Endothelial cell (in vitro differentiated cells): ENCODE results near the gene MYRIP. TPM values are rescaled to one million over a fixed set of nuclear protein-coding genes. Genes with fewer than 3 reads are reported as not detected.
"Not testable (repeated sequence)": the region's sequence is repeated elsewhere in the genome, so short reads cannot be mapped to it uniquely, and the experiment has no call there.

Experiments used
- DNase-seq: peaks from one replicate; pipeline ENCODE4 v3.0.0; 2021; ENCODE audit warnings: low spot score
- H3K27ac Mint-ChIP-seq: one replicate; pipeline ENCODE4 v1.8.0; 2021; ENCODE audit warnings: mixed read lengths, inconsistent platforms; ENCODE audit not compliant: unreplicated experiment
- H3K27me3 Mint-ChIP-seq: one replicate; pipeline ENCODE4 v1.8.0; 2021; ENCODE audit warnings: mild to moderate bottlenecking, moderate library complexity, mixed read lengths, inconsistent platforms; ENCODE audit not compliant: unreplicated experiment
- H3K36me3 Mint-ChIP-seq: one replicate; pipeline ENCODE4 v1.8.0; 2021; ENCODE audit warnings: mild to moderate bottlenecking, low read depth, mixed read lengths, inconsistent platforms; ENCODE audit not compliant: unreplicated experiment
- H3K4me1 Mint-ChIP-seq: one replicate; pipeline ENCODE4 v1.8.0; 2021; ENCODE audit warnings: mild to moderate bottlenecking, mixed read lengths, inconsistent platforms; ENCODE audit not compliant: unreplicated experiment
- H3K4me3 Mint-ChIP-seq: one replicate; pipeline ENCODE4 v1.8.0; 2021; ENCODE audit warnings: mild to moderate bottlenecking, mixed read lengths, inconsistent platforms; ENCODE audit not compliant: unreplicated experiment
- H3K9me3 Mint-ChIP-seq: one replicate; pipeline ENCODE4 v1.8.0; 2021; ENCODE audit warnings: mixed read lengths, inconsistent platforms; ENCODE audit not compliant: unreplicated experiment
- total RNA-seq: library from RNA; stranded (reverse); fragmentation: NEBNext Ultra II Directional; extraction: Animal tissue kit (Norgen Biotek cat#: 25700); gene quantifications from one replicate; pipeline ENCODE4 v1.2.1, GENCODE V29; 2021; ENCODE audit not compliant: unreplicated experiment
- TF ChIP-seq, protein P1 (sequence below): fragments of 200-600 bp; sonication (generic); IDR thresholded peaks from one replicate; pipeline ENCODE4 v1.5.0; 2021; ENCODE audit warnings: antibody characterized with exemption; ENCODE audit not compliant: unreplicated experiment

MYRIP gene
- total RNA-seq, 1 donor from 2014 or later = 0.49 TPM

DNA sequence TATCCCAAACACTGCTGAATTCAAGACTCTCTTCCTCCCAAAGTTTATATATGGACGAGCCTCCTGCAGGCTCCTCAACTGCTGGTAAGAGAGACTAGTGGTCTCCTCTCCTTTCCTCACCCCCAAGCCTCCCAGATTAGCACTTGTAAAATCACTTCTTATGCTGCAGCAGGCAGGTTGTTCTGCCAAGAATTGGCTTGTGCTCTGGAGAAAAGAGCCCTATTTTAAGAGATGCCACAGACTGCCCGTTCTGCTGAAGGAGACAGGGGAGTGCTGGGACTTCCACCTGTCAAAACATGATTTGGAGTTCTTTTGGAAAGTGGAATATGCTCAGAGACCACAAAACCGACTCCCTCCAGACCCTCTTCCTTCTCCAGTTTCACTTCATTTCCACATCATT, 269.2 kb downstream of the MYRIP start:
- no peak for DNase-seq
- Mint-ChIP-seq H3K4me3 (no peak overlapping the region), H3K4me1 (peaks cover under 1% of the 10 kb centered on the region), H3K36me3 (peaks cover 3% of the 10 kb centered on the region), H3K27me3 (no peaks in the 10 kb centered on the region), H3K27ac (no peak overlapping the region), H3K9me3 (no peaks in the 10 kb centered on the region)
- TF ChIP-seq, protein P1, sequence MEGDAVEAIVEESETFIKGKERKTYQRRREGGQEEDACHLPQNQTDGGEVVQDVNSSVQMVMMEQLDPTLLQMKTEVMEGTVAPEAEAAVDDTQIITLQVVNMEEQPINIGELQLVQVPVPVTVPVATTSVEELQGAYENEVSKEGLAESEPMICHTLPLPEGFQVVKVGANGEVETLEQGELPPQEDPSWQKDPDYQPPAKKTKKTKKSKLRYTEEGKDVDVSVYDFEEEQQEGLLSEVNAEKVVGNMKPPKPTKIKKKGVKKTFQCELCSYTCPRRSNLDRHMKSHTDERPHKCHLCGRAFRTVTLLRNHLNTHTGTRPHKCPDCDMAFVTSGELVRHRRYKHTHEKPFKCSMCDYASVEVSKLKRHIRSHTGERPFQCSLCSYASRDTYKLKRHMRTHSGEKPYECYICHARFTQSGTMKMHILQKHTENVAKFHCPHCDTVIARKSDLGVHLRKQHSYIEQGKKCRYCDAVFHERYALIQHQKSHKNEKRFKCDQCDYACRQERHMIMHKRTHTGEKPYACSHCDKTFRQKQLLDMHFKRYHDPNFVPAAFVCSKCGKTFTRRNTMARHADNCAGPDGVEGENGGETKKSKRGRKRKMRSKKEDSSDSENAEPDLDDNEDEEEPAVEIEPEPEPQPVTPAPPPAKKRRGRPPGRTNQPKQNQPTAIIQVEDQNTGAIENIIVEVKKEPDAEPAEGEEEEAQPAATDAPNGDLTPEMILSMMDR = no peak

DNA sequence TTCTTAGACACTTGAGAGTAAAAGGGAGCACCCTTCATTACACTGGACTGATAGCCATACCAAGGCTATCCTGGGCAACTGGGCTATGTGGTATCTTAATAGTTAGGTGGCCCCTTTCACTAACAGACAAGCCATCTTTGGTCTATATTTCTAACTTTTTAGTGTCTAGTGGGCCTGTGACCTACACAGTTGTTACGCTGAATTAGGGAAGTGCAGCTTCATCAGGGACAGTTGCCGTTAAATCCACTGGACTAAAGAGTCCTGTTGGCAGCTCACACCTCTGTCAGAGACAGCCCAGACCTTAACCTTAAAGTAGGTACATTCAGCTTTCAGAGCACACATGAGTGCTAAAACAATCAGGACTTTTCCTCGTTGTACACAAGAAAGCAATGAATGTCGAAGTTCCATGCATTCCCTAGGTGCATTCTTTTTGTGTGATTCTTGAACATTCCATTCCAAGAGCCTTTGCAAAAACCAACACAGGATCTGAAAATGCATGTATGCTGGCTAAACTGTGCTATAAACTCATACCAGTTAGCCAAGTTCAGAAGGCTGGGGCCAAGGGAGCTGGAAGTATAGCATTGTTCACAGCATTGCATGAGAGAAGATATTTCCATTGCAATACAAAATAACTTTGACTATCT, 269.9 kb downstream of the MYRIP start:
- no peaks in the 10 kb centered on the region for H3K9me3 Mint-ChIP-seq
- TF ChIP-seq, protein P1 = no peak
- H3K27ac Mint-ChIP-seq = no peak overlapping the region
- no peaks in the 10 kb centered on the region for H3K27me3 Mint-ChIP-seq
- no peaks in the 10 kb centered on the region for H3K4me1 Mint-ChIP-seq
- no peak overlapping the region for H3K4me3 Mint-ChIP-seq
- H3K36me3 Mint-ChIP-seq = peaks cover 3% of the 10 kb centered on the region
- no peak for DNase-seq

DNA sequence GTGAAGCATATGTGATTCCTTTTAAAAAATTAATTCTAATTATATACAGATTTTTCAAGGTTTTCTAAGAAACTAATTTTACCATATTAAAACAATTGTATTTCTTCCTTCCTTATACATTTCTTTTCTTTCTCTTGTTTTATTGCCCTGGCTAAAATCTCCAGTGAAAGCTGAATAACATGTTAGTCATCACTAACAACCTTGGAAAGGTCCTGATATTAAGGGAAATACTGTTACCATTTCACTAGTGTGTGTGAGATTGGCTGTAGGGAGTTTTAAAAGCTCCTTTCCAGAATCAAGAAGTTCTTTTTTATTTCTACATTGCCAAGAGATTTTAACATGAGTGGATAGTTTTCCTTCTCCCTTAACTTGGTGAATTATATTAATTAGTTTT, 270.4 kb downstream of the MYRIP start:
- DNase-seq = no peak
- H3K27me3 Mint-ChIP-seq = no peaks in the 10 kb centered on the region
- TF ChIP-seq, protein P1 = no peak
- H3K9me3 Mint-ChIP-seq = no peaks in the 10 kb centered on the region
- no peaks in the 10 kb centered on the region for H3K4me1 Mint-ChIP-seq
- peaks cover 3% of the 10 kb centered on the region for H3K36me3 Mint-ChIP-seq
- H3K4me3 Mint-ChIP-seq = no peak overlapping the region
- H3K27ac Mint-ChIP-seq = no peak overlapping the region

DNA sequence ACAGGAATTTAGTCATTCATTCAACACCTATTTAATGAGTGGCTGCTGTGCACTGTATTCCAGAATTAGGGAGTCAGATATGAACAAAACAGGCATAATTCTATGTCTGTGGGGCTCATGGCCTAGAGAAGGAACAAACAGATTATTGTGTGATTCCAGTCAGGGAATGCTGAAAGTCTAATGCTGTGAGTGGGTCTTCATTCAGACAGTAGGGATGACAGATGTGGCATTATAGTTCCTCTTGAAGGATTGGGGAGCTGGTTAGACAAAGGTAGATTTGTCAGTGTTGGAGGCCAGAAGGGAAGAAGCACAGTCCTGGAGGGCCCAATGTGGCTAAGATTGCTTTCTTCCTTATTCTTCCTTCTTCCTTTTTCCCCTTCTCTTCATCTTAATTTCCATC, 273.7 kb downstream of the MYRIP start:
- H3K27ac Mint-ChIP-seq = no peak overlapping the region
- H3K27me3 Mint-ChIP-seq = no peaks in the 10 kb centered on the region

DNA sequence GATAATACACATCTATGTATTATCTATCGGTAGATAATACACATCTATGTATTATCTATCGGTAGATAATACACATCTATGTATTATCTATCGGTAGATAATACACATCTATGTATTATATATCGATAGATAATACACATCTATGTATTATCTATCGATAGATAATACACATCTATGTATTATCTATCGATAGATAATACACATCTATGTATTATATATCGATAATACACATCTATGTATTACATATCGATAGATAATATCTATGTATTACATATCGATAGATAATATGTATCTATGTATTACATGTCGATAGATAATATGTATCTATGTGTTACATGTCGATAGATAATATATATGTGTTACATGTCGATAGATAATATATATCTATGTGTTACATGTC, 275.0 kb downstream of the MYRIP start:
- not testable (repeated sequence) for H3K36me3 Mint-ChIP-seq, H3K4me1 Mint-ChIP-seq, DNase-seq, H3K9me3 Mint-ChIP-seq, H3K27ac Mint-ChIP-seq, H3K4me3 Mint-ChIP-seq, H3K27me3 Mint-ChIP-seq

More for the DNA sequence above, 273.7 kb downstream of the MYRIP start:
- no peak overlapping the region for H3K4me3 Mint-ChIP-seq
- no peak for DNase-seq
- TF ChIP-seq, protein P1 = no peak
- peaks cover 3% of the 10 kb centered on the region for H3K36me3 Mint-ChIP-seq
- H3K4me1 Mint-ChIP-seq = peaks cover 5% of the 10 kb centered on the region
- no peaks in the 10 kb centered on the region for H3K9me3 Mint-ChIP-seq
